Measurements from ENCODE around the gene CIAO2B. TPM values are rescaled to one million over a fixed set of nuclear protein-coding genes. Genes with fewer than 3 reads are reported as not detected.

Gene CIAO2B
- polyA plus RNA-seq, 1 donor (not counting 4 experiments of a cell fraction or from before 2014, with no cell fraction given), result 105 TPM

DNA sequence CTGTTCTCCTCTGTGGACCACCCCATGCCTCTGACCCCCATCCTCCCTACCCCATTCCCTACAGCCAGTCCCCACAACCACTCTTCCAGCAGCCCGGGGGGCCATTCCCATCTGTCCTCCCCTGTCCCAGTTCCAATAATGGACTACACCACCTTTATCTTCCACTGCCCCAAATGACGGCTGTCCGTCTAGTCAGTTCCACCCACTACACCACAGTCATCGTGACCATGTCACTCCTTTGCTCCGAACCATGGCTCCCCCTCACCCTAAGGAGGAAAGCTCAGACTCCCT lies 38.6 kb downstream of the CIAO2B start:
- dilution Hi-C loops (cut with MboI; ENCODE audit: extremely low pct_ligation_motif_present, low sequenced_read_pairs), result no loop called here
- H3K27ac ChIP-seq (ENCODE audit: control insufficient read depth, insufficient read depth, low read length), result no peak overlapping the region
- no peak for FAIRE-seq

GRCh38 chr16:66894948-66895688 lies 39.1 kb downstream of the CIAO2B start:
- dilution Hi-C loops (cut with MboI; ENCODE audit: extremely low pct_ligation_motif_present, low sequenced_read_pairs), result no loop called here
- H3K9me3 ChIP-seq (ENCODE audit: control insufficient read depth, low read depth, low read length), result no peaks in the 10 kb centered on the region
- no peak overlapping the region for H2AFZ ChIP-seq (ENCODE audit: control insufficient read depth, low read length)
- FAIRE-seq, result peak; percentile 61
- no peak overlapping the region for H3K27ac ChIP-seq (ENCODE audit: control insufficient read depth, insufficient read depth, low read length)
- TF ChIP-seq EZH2 (IDR thresholded peaks at IDR 0.05; ENCODE audit: low read length) (no peak), CTCF (optimal IDR thresholded peaks at IDR 0.05 in 1 of 3, IDR thresholded peaks at IDR 0.05 in 1 of 3, conservative IDR thresholded peaks at IDR 0.05 in 1 of 3; ENCODE audit: extremely low read depth in 1 of 3, insufficient read depth in 2 of 3, low read length in 3 of 3) (peak; percentile 92 to 99 (median 95))
- no peak for DNase-seq (ENCODE audit: low read depth, low spot score)
- no peaks in the 10 kb centered on the region for H3K79me2 ChIP-seq (ENCODE audit: control insufficient read depth, insufficient read depth, low read length)
- peaks cover 22% of the 10 kb centered on the region for H3K4me1 ChIP-seq (ENCODE audit: control insufficient read depth, extremely low read depth, insufficient read depth, low read length)
- no peaks in the 10 kb centered on the region for H3K27me3 ChIP-seq (ENCODE audit: control insufficient read depth, extremely low read depth, insufficient read depth, low read length)
- H3K9ac ChIP-seq (ENCODE audit: control insufficient read depth, extremely low read depth, insufficient read depth, low read length), result no peak overlapping the region
- no peak overlapping the region for H3K4me2 ChIP-seq (ENCODE audit: control insufficient read depth, extremely low read depth, insufficient read depth, low read depth, low read length)
- peaks cover 0 to 1% of the 10 kb centered on the region in 2 experiments for H3K36me3 ChIP-seq (ENCODE audit: control insufficient read depth in 2 of 2, extremely low read depth in 1 of 2, insufficient read depth in 2 of 2, low read length in 2 of 2)
- no peaks in the 10 kb centered on the region for H3K9me1 ChIP-seq (ENCODE audit: control insufficient read depth, extremely low read depth, insufficient read depth, low read length)
- no peak overlapping the region for H3K4me3 ChIP-seq (ENCODE audit: control insufficient read depth in 2 of 3, extremely low read depth in 1 of 3, insufficient read depth in 2 of 3, low read depth in 1 of 3, low read length in 3 of 3)
- peaks cover 2% of the 10 kb centered on the region for H4K20me1 ChIP-seq (ENCODE audit: control insufficient read depth, extremely low read depth, insufficient read depth, low read length)

More for the DNA sequence above, 38.6 kb downstream of the CIAO2B start:
- no peak for DNase-seq (ENCODE audit: low read depth, low spot score)
- Histone ChIP-seq H3K4me3 (ENCODE audit: control insufficient read depth in 2 of 3, extremely low read depth in 1 of 3, insufficient read depth in 2 of 3, low read depth in 1 of 3, low read length in 3 of 3) (no peak overlapping the region), H3K79me2 (ENCODE audit: control insufficient read depth, insufficient read depth, low read length) (no peaks in the 10 kb centered on the region), H3K4me2 (ENCODE audit: control insufficient read depth, extremely low read depth, insufficient read depth, low read depth, low read length) (no peak overlapping the region), H3K9me3 (ENCODE audit: control insufficient read depth, low read depth, low read length) (no peaks in the 10 kb centered on the region), H2AFZ (ENCODE audit: control insufficient read depth, low read length) (no peak overlapping the region), H3K9me1 (ENCODE audit: control insufficient read depth, extremely low read depth, insufficient read depth, low read length) (no peaks in the 10 kb centered on the region), H3K9ac (ENCODE audit: control insufficient read depth, extremely low read depth, insufficient read depth, low read length) (no peak overlapping the region), H3K27me3 (ENCODE audit: control insufficient read depth, extremely low read depth, insufficient read depth, low read length) (no peaks in the 10 kb centered on the region), H4K20me1 (ENCODE audit: control insufficient read depth, extremely low read depth, insufficient read depth, low read length) (peaks cover 2% of the 10 kb centered on the region), H3K4me1 (ENCODE audit: control insufficient read depth, extremely low read depth, insufficient read depth, low read length) (peaks cover 25% of the 10 kb centered on the region), H3K36me3 (ENCODE audit: control insufficient read depth in 2 of 2, extremely low read depth in 1 of 2, insufficient read depth in 2 of 2, low read length in 2 of 2) (peaks cover 0 to 1% of the 10 kb centered on the region in 2 experiments)
- TF ChIP-seq CTCF (optimal IDR thresholded peaks at IDR 0.05 in 1 of 3, IDR thresholded peaks at IDR 0.05 in 1 of 3, conservative IDR thresholded peaks at IDR 0.05 in 1 of 3; ENCODE audit: extremely low read depth in 1 of 3, insufficient read depth in 2 of 3, low read length in 3 of 3), result no peak
- no peak for TF ChIP-seq EZH2 (IDR thresholded peaks at IDR 0.05; ENCODE audit: low read length)

Data from keratinocyte (primary cell).